Measurements from ENCODE around the gene OR5F1. TPM values are rescaled to one million over a fixed set of nuclear protein-coding genes. Genes with fewer than 3 reads are reported as not detected.

The OR5F1 gene
- total RNA-seq, 1 donor from 2014 or later: not detected

DNA sequence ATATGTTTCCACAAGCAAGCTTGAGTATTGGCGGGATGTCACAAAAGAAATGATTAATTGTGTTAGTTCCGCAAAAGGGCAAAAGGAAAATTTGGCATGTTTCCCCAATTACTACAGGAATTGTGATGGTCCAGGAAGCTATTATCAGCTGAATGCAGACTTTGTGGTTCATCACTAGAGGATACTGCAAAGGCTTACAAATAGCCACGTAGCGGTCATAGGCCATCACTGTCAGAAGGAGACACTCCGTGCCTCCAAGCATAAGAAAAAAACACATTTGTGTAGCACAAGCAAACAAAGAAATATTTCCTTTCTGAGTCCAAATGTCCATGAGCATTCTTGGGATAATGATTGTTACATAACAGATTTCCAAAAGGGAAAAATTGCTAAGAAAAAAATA is 26.5 kb downstream of the OR5F1 start:
- Mint-ChIP-seq H3K9me3 (ENCODE audit: unreplicated experiment) (peaks cover 3% of the 10 kb centered on the region), H3K27ac (ENCODE audit: unreplicated experiment) (no peak overlapping the region), H3K36me3 (ENCODE audit: low read depth, unreplicated experiment) (no peaks in the 10 kb centered on the region), H3K4me3 (ENCODE audit: unreplicated experiment) (no peak overlapping the region), H3K4me1 (ENCODE audit: low read depth, unreplicated experiment) (peaks cover 5% of the 10 kb centered on the region), H3K27me3 (ENCODE audit: low read depth, unreplicated experiment) (no peaks in the 10 kb centered on the region)
- Histone ChIP-seq H2AFZ (ENCODE audit: low read depth, low read length) (no peak overlapping the region), H3K4me3 (ENCODE audit: insufficient read depth, low read depth, low read length) (no peak overlapping the region), H3K4me1 (ENCODE audit: insufficient read depth, low read length) (no peaks in the 10 kb centered on the region), H3K9me3 (ENCODE audit: insufficient read depth, low read depth, low read length) (peaks cover 7% of the 10 kb centered on the region), H3K79me2 (ENCODE audit: insufficient read depth, low read length) (no peaks in the 10 kb centered on the region), H3K4me2 (ENCODE audit: low read length) (no peak overlapping the region), H3K36me3 (ENCODE audit: insufficient read depth, low read length) (no peaks in the 10 kb centered on the region), H4K20me1 (ENCODE audit: insufficient read depth, low read length) (no peaks in the 10 kb centered on the region), H3K9ac (ENCODE audit: low read length) (no peak overlapping the region), H3K27me3 (ENCODE audit: insufficient read depth, low read length) (no peaks in the 10 kb centered on the region), H3K27ac (ENCODE audit: low read depth, low read length) (no peak overlapping the region)
- FAIRE-seq (no peak), DNase-seq (ENCODE audit: low read depth) (no peak)
- TF ChIP-seq EZH2 (IDR thresholded peaks at IDR 0.05; ENCODE audit: insufficient read depth, low read length): no peak
- TF ChIP-seq, protein P1, sequence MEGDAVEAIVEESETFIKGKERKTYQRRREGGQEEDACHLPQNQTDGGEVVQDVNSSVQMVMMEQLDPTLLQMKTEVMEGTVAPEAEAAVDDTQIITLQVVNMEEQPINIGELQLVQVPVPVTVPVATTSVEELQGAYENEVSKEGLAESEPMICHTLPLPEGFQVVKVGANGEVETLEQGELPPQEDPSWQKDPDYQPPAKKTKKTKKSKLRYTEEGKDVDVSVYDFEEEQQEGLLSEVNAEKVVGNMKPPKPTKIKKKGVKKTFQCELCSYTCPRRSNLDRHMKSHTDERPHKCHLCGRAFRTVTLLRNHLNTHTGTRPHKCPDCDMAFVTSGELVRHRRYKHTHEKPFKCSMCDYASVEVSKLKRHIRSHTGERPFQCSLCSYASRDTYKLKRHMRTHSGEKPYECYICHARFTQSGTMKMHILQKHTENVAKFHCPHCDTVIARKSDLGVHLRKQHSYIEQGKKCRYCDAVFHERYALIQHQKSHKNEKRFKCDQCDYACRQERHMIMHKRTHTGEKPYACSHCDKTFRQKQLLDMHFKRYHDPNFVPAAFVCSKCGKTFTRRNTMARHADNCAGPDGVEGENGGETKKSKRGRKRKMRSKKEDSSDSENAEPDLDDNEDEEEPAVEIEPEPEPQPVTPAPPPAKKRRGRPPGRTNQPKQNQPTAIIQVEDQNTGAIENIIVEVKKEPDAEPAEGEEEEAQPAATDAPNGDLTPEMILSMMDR (IDR thresholded peaks at IDR 0.05; ENCODE audit: insufficient read depth, low read depth, low read length): no peak

DNA sequence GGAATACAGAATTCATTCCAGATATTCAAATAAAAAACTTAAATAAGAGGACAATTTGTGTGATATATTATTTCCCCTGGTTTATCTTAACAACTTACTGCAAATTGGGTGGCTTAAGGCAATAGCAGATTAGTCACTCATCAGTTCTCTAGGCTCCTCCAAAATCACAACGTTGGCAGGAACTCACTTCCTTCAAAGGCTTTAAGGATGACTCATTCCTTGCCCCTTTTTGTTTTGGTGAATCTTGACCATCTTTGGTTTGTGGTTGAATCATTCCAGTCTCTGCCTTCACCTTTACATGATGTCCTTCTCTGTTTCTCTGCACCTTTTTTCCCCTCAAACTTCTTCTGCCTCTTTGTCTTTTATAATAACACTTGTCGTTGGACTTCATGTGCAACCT is 28.0 kb downstream of the OR5F1 start:
- no peak for DNase-seq (ENCODE audit: low read depth)
- Mint-ChIP-seq H3K4me3 (ENCODE audit: unreplicated experiment) (no peak overlapping the region), H3K36me3 (ENCODE audit: low read depth, unreplicated experiment) (no peaks in the 10 kb centered on the region), H3K4me1 (ENCODE audit: low read depth, unreplicated experiment) (peaks cover 5% of the 10 kb centered on the region), H3K9me3 (ENCODE audit: unreplicated experiment) (peaks cover 3% of the 10 kb centered on the region), H3K27ac (ENCODE audit: unreplicated experiment) (no peak overlapping the region), H3K27me3 (ENCODE audit: low read depth, unreplicated experiment) (no peaks in the 10 kb centered on the region)
- Histone ChIP-seq H2AFZ (ENCODE audit: low read depth, low read length) (no peak overlapping the region), H3K36me3 (ENCODE audit: insufficient read depth, low read length) (no peaks in the 10 kb centered on the region), H3K4me2 (ENCODE audit: low read length) (no peak overlapping the region), H3K79me2 (ENCODE audit: insufficient read depth, low read length) (no peaks in the 10 kb centered on the region), H3K9ac (ENCODE audit: low read length) (no peak overlapping the region), H3K9me3 (ENCODE audit: insufficient read depth, low read depth, low read length) (peaks cover 7% of the 10 kb centered on the region), H3K4me1 (ENCODE audit: insufficient read depth, low read length) (no peaks in the 10 kb centered on the region), H4K20me1 (ENCODE audit: insufficient read depth, low read length) (no peaks in the 10 kb centered on the region), H3K27ac (ENCODE audit: low read depth, low read length) (no peak overlapping the region), H3K27me3 (ENCODE audit: insufficient read depth, low read length) (no peaks in the 10 kb centered on the region), H3K4me3 (ENCODE audit: insufficient read depth, low read depth, low read length) (no peak overlapping the region)
- FAIRE-seq: no peak
- no peak for TF ChIP-seq EZH2 (IDR thresholded peaks at IDR 0.05; ENCODE audit: insufficient read depth, low read length)
- TF ChIP-seq, protein P1 (IDR thresholded peaks at IDR 0.05; ENCODE audit: insufficient read depth, low read depth, low read length): no peak

DNA sequence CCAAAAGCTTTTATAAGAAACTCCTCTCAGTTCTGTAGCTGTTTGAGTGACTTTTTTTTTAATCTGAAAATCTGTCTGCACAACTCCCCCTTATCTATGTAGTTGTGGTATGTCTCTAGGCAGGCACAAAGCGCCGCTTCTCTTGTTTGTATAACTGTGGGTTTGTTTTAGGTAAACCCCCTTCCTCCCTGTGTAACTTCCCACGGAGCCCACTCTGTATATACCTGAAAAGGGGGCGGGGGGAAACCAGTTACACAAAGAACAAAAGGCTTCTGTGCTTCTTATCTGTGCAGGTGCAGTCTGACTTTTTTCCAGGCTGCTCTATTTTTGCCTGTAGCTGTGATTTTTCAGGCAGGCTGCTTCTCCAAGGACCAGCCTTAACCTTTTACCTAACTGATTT is 37.9 kb downstream of the OR5F1 start:
- H2AFZ ChIP-seq (ENCODE audit: low read depth, low read length): no peak overlapping the region
- H4K20me1 ChIP-seq (ENCODE audit: insufficient read depth, low read length): no peaks in the 10 kb centered on the region
- DNase-seq (ENCODE audit: low read depth): no peak
- no peaks in the 10 kb centered on the region for H3K36me3 ChIP-seq (ENCODE audit: insufficient read depth, low read length)
- no peak overlapping the region for H3K4me3 ChIP-seq (ENCODE audit: insufficient read depth, low read depth, low read length)
- no peaks in the 10 kb centered on the region for H3K4me1 ChIP-seq (ENCODE audit: insufficient read depth, low read length)
- H3K9me3 ChIP-seq (ENCODE audit: insufficient read depth, low read depth, low read length): no peaks in the 10 kb centered on the region
- TF ChIP-seq, protein P1 (IDR thresholded peaks at IDR 0.05; ENCODE audit: insufficient read depth, low read depth, low read length): no peak
- no peak for TF ChIP-seq EZH2 (IDR thresholded peaks at IDR 0.05; ENCODE audit: insufficient read depth, low read length)
- H3K4me2 ChIP-seq (ENCODE audit: low read length): no peak overlapping the region
- H3K27me3 ChIP-seq (ENCODE audit: insufficient read depth, low read length): no peaks in the 10 kb centered on the region
- no peak overlapping the region for H3K27ac Mint-ChIP-seq (ENCODE audit: unreplicated experiment)
- no peak overlapping the region for H3K27ac ChIP-seq (ENCODE audit: low read depth, low read length)
- H3K79me2 ChIP-seq (ENCODE audit: insufficient read depth, low read length): no peaks in the 10 kb centered on the region
- no peak for FAIRE-seq
- no peaks in the 10 kb centered on the region for H3K36me3 Mint-ChIP-seq (ENCODE audit: low read depth, unreplicated experiment)
- no peaks in the 10 kb centered on the region for H3K27me3 Mint-ChIP-seq (ENCODE audit: low read depth, unreplicated experiment)
- H3K9me3 Mint-ChIP-seq (ENCODE audit: unreplicated experiment): no peaks in the 10 kb centered on the region
- H3K4me3 Mint-ChIP-seq (ENCODE audit: unreplicated experiment): no peak overlapping the region
- H3K4me1 Mint-ChIP-seq (ENCODE audit: low read depth, unreplicated experiment): no peaks in the 10 kb centered on the region
- H3K9ac ChIP-seq (ENCODE audit: low read length): no peak overlapping the region
